NCI-H510A (cell line): Measurements from ENCODE around the gene CLCN2.
A peak's percentile ranks its signal among the peaks of the same experiment; 100 is the strongest.

Experiments
- DNase-seq: peaks from one replicate; lab custom pipeline; 2025; lab: John Stamatoyannopoulos, UW

The CLCN2 gene

DNA sequence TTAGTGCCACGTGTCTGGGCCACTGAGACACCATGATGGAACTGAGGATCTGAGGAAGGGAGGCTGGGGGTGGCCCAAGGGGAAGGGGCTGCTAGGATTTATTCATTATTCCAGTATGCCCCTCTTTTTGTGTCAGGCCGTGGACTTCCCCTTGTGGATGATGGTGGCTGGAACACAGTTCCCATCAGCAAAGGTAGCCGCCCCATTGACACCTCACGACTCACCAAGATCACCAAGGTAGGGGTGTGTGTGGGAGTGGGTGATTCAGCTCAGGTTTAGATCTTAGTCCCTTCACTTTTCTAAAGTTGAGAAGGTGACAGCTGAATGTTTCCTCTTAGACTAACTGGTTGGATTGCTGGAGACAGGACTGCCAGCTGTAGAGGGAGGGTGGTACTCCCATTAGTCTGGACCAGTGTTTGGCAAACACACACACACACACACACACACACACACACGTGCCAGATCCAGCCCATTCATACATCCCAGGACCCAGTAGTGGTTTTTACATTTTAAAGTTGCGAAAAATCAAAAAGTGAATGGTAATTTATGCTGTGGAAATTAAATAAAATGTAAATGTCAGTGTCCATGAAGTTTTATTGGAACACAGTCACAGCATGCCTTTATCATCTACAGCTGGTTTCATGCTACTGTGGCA, 35.6 kb downstream of the CLCN2 start:
- no peak for DNase-seq

DNA sequence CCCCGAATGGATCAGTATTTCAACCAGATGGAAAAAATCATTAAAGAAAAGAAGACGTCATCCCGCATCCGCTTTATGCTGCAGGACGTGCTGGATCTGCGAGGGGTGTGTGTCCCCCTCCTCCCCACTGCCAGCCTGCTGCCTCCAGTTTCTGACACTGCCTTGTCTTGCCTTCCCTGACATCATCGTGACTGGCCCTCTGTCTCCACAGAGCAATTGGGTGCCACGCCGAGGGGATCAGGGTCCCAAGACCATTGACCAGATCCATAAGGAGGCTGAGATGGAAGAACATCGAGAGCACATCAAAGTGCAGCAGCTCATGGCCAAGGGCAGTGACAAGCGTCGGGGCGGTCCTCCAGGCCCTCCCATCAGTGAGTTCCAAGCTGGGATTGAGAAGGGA, 36.1 kb downstream of the CLCN2 start:
- no peak for DNase-seq

DNA sequence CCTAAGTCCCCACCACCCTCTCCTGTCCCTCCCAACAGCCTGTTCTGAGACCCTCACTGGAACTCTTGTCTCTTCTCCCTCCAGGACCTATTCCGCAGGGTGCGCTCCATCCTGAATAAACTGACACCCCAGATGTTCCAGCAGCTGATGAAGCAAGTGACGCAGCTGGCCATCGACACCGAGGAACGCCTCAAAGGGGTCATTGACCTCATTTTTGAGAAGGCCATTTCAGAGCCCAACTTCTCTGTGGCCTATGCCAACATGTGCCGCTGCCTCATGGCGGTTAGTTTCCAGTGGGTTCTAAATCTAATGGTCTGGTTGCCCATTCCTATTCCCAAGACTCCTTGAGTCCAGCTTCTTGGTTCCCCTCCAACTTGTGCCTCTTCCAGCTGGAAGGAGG, 37.7 kb downstream of the CLCN2 start:
- no peak for DNase-seq

DNA sequence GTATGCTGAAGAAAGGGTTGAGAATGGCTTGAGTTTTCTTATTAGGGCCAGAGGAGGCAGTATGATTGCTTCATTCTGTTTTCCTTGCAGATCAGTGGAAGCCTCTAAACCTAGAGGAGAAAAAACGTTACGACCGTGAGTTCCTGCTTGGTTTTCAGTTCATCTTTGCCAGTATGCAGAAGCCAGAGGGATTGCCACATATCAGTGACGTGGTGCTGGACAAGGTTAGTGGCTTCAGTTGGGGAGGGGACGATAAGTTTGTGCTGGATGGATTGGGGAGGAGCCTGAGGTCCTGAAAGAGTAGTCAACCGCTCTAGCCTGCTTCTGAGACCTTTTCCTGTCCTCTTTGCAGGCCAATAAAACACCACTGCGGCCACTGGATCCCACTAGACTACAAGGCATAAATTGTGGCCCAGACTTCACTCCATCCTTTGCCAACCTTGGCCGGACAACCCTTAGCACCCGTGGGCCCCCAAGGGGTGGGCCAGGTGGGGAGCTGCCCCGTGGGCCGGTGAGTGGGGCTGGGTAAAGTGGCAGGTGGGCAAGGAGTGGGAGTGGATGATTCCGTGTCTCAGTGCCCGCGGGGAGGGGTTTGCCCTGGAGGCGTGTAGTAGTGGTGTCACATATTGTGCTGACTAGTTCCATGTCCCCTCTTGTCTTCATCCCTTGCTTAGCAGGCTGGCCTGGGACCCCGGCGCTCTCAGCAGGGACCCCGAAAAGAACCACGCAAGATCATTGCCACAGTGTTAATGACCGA, 38.5 kb downstream of the CLCN2 start:
- DNase-seq = no peak

DNA sequence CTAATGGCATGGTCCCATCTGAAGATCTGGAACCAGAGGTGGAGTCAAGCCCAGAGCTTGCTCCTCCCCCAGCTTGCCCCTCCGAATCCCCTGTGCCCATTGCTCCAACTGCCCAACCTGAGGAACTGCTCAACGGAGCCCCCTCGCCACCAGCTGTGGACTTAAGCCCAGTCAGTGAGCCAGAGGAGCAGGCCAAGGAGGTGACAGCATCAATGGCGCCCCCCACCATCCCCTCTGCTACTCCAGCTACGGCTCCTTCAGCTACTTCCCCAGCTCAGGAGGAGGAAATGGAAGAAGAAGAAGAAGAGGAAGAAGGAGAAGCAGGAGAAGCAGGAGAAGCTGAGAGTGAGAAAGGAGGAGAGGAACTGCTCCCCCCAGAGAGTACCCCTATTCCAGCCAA, 39.7 kb downstream of the CLCN2 start:
- DNase-seq = no peak

DNA sequence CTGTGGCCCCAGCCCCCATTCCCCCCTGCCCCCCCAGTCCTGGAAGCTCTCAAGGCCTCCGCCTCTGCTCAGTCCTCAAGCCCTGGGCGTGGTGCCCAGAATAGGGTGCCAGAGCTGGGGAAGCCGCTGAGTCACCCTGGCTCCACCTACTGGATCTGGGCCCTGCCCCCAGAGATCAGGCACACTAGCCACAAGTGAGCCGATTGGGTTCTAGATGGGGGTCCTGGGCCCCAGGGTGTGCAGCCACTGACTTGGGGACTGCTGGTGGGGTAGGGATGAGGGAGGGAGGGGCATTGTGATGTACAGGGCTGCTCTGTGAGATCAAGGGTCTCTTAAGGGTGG, 41.3 kb downstream of the CLCN2 start:
- DNase-seq = peak; percentile 53

DNA sequence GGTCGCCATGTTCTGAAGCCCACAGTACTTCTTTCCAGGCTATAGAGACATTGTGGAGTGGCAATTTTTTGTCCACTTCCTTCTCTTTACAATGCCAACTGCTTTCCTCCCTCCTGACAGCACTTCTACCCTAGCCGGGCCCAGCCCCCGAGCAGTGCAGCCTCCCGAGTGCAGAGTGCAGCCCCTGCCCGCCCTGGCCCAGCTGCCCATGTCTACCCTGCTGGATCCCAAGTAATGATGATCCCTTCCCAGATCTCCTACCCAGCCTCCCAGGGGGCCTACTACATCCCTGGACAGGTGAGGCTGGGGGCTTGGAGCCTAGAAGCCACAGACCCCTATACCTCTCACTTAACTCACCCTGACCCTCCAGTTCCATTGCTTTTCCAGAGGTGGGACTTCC, 44.2 kb downstream of the CLCN2 start:
- DNase-seq = no peak

DNA sequence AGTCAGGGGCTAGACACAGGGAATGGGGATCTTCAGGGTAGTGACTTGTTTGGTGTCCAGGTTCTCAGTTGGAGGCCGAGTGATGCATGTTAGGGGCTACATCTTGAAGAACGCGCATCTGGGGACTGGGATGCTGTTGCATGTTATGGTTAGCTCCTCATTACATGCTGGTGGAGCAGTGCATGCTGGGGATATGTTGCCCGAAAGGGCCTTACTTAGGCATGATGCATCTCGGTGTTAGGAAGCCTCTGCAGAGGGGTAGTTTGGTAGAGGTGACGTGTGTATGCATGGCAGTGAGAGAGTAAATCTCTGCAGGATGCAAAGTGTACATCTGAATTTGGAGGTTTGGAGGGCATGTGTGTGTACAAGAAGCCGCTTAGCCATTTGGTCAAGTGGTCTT, 44.6 kb downstream of the CLCN2 start:
- no peak for DNase-seq

DNA sequence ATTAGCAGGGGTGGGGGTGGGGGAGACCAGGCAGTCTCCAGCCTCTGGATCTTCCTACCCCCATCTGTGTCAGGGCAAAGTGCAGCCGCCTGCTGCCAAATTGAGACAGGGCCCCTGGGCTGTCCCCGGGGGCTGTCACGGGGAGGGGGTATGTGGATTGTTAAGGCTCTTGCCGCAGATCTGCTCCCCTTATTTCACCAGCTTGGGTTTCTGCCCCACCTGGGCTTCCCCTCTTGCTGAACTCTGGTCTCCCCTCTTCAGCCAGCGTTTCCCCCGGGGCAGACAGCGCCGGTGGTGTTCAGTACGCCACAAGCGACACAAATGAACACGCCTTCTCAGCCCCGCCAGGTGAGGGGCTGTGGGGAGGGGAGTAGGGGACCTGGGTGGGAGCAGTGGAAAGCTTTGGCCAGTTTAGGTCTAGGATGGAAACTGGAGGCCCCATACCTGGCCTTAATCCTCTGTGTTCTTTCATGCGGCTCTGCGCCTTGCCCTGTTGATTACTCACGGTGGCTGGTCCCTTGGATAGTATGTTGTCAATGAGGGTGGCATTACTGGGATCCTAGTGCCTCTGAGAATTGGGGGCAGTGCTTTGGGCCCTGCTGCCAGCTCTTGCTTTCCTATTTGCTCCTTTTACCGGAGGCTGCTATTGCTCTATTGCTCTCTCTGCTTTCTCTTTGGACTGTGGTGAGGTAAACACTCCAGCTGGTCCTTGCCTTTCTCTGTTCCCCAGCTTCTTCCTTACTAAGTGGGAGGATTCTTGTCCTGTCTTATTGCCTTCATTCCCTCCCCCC, 45.3 kb downstream of the CLCN2 start:
- no peak for DNase-seq

DNA sequence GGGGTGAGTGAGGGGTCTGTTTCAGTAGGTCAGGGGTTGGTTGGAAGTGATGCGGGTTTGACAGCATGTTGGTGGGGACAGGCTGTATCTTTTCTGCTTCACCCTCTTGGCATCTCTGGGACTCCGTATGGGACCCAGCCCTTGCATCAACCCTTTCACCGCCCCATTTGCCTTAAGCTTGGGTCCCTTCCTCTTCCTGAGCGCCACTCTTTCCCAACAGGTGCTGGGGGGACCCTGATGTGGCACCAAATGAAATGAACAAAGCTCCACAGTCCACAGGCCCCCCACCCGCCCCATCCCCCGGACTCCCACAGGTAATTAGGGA, 45.9 kb downstream of the CLCN2 start:
- no peak for DNase-seq

DNA sequence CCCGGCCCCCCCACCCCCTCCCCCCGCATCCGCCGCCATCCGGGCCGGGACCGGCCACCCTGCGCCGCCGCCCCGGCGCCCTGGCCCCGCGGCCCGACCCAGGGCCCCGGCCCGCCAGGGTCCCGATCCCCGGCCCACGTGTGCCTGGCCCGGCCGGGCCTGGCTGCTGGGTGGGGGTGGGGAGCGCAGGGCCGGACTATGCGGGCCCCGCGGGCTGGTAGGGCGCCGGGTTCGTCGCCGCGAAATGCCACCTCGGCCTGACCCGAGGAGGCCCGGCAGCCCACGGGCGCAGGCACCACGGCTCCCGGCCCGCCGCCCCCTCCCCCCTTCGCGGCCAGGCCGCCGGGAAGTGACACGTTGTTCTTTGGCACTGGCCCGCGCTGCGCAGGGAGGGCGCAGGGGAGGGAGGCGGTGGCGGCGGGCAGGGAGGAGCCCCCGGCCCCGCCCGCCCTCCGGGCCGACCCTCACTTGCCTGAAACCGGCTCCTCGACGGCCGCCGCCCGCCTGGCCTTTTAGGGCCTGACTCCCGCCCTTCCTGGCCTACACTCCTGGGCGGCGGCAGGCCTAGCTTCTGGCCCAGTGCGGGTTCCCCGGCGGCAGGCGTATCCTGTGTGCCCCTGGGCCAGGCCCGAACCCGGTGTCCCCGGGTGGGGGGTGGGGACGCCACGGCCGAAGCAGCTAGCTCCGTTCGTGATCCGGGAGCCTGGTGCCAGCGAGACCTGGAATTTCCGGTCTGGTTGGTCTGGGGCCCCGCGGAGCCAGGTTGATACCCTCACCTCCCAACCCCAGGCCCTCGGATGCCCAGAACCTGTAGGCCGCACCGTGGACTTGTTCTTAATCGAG, 46.5 kb downstream of the CLCN2 start:
- DNase-seq = peak; percentile 34

DNA sequence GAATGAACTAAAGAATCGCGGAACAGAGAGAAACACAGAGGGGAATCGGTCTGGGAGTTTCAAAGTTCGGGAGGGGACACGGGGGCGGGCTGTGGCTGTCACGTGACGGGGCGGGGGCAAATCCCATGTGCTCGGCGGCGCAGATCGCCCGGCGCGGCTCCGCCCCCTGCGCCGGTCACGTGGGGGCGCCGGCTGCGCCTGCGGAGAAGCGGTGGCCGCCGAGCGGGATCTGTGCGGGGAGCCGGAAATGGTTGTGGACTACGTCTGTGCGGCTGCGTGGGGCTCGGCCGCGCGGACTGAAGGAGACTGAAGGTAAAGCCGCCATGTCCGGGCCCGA, 47.1 kb downstream of the CLCN2 start, which contains the start of gene EIF4G1:
Gene EIF4G1, plus strand, starts transcription at position 244 of the 337 bp plus-strand sequence. CDS start 1,191 bp downstream, outside the sequence.
- peak; percentile 87 for DNase-seq

DNA sequence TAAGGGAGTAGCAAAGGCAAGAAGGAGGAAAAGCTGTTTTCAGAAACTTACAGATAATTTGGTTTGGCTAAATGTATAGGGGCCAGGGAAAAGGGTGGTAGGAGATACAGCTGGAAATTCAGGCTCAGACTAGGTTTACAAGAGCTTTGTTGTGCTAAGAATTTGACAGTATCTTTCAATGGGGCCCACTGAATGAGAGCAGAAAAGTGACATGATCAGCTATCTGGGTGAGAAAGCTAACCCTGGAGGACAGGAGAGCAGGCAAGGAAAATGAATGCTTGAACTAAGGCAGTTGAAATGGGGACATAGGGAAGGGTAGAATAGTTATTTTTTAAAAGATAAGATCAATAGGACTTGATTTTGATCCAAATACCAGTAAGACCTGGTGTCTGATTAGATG, 49.8 kb downstream of the CLCN2 start:
- no peak for DNase-seq

DNA sequence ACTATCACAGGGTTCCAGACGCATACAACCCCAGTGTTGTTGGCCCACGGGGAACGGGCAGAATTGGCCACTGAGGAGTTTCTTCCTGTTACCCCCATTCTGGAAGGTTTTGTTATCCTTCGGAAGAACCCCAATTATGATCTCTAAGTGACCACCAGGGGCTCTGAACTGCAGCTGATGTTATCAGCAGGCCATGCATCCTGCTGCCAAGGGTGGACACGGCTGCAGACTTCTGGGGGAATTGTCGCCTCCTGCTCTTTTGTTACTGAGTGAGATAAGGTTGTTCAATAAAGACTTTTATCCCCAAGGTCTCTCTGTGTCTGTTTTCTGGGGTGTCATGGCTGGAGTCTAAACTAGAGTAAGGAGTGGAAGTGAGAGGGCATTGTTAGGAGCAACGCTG, 52.7 kb downstream of the CLCN2 start:
- DNase-seq = no peak

DNA sequence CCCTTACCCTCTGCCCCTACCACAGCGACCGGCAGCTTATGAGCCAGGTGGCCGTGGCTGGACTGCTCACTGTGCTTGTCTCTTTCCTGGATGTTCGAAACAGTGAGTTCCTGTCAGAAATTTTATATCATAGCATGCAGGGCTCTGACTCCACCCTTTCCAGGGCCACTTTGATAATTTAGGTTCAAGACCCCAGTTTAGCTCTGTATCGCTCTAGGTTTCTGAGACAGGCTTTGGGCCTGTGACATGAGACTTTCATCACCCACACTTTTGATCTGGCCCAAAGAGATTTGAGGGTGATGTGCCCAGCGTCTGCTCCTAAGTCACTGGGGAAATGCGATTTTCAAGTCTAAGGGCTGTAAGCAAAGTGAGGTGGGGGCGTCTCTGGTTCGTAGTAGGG, 53.5 kb downstream of the CLCN2 start:
- no peak for DNase-seq

DNA sequence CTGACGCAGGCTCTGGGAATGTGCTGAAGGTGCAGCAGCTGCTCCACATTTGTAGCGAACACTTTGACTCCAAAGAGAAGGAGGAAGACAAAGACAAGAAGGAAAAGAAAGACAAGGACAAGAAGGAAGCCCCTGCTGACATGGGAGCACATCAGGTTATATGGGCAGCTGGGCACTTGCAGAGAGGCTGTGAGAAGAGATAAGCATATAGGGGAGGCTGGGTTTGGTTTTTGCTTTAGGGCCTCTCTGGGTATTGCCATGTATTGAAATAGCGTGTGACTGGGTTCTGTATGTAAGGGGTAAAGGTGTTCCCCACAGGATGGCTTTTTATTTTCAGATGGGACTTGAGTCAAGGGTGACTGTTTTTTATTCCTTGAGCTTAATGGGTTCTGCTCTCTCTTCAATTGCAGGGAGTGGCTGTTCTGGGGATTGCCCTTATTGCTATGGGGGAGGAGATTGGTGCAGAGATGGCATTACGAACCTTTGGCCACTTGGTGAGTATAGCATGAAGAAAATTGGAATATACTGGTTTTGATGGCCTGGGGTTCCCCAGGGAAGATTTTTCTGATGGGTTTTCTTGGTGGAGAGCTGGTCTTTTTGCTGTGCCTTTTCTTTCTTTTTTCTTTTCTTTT, 54.9 kb downstream of the CLCN2 start:
- DNase-seq = no peak

DNA sequence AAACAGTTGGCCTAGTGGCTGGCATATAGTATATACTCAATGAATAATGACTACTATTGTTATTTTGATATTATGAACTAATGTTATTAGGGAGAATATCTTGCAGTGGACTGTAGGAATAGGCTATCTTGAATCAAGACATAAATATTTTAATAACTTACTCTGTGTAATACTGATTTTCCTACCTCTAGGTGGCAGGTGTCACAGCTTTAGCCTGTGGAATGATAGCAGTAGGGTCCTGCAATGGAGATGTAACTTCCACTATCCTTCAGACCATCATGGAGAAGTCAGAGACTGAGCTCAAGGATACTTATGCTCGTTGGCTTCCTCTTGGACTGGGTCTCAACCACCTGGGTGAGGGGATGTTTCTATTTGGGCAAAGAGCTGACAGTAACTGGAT, 55.8 kb downstream of the CLCN2 start:
- DNase-seq = no peak

DNA sequence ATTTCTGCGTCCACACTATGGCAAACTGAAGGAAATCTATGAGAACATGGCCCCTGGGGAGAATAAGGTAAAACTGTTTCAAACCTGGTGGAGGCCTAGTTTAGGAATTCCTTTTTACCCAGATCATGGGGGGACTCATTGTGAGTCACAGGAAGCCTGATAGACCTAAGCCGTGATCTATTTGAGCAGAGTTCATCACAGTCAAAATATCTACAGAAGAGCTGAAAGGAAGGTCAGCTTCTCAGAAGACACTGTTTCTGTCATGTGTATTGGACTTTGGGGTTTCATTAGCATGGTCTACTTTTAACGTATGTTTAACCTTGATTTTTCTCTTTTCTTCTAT, 61.1 kb downstream of the CLCN2 start:
- DNase-seq = no peak

DNA sequence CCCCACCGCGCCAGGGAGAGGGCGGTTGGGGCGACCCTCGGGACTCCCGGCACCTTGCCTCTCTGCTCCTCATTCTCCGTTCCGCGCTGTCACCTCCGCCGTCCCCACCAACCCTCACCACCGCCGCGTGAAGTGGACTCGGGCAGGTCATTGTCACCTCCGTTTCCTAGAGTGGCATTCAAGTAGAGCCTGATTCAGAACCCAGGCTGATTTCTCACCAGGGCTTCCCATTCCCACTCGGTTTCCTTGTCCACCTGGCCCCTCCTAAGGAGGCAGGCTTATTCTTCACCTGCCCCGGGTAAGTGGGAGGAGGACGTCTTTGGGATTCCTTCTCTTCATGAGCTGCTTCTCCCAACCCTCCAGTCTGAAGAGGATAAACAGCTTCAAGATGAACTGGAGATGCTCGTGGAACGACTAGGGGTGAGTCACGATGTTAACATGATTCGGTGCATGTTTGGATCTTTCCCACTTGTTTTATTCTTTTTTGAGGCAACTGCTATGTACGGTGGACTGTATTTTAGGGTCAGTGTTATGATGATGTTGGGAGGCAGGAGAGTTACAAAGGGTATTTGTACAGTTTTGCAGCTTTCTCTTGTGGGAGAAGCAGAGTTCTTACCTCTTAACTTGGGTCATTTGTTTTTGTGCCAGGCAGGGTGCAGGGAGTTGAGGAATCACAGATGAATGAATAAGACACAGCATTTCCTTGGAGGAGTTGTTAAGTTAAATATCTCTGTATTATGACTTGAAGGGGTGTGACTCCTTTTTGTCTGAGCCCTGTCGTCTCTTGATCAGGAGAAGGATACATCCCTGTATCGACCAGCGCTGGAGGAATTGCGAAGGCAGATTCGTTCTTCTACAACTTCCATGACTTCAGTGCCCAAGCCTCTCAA, 61.7 kb downstream of the CLCN2 start:
- DNase-seq = no peak

DNA sequence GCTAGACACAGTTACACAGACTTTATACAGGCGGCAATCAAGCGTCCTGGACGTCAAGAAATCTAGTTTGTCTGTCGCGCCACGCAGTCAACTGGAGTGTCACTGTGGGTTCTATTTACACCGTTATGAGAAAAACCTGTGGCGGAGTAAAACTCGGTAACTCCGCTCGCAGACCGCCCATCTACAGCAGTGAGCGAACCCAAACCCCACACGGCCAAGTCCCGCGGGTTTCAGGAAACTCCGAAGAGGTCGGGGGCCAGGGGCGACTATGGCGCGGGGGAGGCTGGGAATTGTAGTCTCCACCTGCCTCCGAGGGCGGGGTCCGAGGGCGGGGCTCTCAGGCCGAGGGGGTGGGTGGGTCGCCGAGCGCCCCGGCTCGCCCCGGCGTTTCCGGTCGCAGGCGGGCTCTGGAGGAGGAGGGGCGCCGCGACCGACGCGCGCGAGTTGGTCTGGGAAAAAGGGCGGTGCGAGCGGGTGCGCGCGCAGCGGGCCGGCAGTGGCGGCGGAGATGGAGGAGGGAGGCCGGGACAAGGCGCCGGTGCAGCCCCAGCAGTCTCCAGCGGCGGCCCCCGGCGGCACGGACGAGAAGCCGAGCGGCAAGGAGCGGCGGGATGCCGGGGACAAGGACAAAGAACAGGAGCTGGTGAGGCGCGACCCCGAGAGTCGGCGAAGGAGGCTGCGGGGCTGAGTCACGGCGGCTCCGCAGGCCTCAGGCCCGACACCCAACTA, 62.5 kb downstream of the CLCN2 start, which contains the start of gene PSMD2:
Gene PSMD2, plus strand, starts transcription at position 483 of the 729 bp plus-strand sequence. Its CDS starts 26 bp downstream, at position 509.
- DNase-seq = peak; percentile 95
